GM19328 (cell line): Measurements from ENCODE around the gene KIRREL1.
"Not testable (repeated sequence)": the region's sequence is repeated elsewhere in the genome, so short reads cannot be mapped to it uniquely, and the experiment has no call there.

ENCODE experiments used
- ATAC-seq: cut with Tn5 transposase; IDR thresholded peaks from one replicate; pipeline ENCODE4 v1.9.1; 2021; ENCODE audit warnings: mild to moderate bottlenecking, moderate library complexity; ENCODE audit not compliant: unreplicated experiment

KIRREL1 gene

DNA sequence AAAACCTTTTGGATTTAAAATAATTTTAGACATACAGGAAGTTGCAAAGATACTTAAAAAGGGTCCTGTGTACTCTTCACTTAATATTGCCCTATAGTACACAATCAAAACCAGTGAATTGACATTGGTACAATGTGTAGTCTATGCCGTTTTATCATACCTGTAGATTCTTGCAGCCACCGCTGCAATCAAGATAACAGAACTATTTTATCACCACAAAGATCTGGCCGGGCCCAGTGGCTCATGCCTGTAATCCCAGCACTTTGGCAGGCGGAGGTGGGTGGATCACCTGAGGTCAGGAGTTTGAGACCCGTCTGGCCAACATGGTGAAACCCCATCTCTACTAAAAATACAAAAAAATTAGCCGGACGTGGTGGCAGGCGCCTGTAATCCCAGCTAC, 135.1 kb downstream of the KIRREL1 start:
- not testable (repeated sequence) for ATAC-seq

DNA sequence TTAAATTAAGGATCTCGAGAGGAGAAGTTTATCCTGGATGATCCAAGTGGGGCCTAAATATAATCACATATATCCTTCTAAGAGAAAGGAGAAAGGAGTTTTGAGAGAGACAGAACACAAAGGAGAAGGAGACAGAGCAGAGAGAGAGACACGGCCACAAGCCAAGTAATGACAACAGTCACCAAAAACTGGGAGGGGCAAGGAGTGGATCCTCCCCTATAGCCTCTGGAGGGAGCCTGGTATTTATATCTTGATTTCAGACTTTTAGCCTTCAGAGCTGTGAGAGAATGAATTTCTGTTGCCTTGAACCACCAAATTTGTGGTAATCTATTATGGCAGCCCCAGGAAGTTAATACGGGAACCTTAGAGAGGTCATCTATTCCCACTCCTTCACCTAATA, 137.8 kb downstream of the KIRREL1 start:
- no peak for ATAC-seq

DNA sequence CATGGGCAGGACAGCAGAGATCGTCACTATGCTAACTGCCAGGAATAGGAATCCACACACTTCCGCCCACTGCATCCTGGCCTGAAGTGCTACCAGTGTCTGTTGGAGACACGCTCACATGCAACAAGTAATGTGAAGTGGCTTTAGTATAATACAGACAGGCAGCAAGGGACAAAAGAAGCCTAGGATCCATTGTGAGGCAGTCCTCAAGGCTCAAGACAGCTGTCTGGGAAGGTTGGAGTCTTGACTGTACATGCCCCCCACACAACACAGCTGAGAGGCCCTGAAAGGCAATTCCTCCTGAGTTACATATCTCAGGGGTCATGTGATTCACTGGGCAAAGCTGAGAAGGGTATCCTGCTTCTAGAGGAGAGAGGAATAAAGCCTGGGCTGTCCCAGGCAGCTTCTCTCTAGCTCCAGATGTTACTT, 147.3 kb downstream of the KIRREL1 start:
- no peak for ATAC-seq

DNA sequence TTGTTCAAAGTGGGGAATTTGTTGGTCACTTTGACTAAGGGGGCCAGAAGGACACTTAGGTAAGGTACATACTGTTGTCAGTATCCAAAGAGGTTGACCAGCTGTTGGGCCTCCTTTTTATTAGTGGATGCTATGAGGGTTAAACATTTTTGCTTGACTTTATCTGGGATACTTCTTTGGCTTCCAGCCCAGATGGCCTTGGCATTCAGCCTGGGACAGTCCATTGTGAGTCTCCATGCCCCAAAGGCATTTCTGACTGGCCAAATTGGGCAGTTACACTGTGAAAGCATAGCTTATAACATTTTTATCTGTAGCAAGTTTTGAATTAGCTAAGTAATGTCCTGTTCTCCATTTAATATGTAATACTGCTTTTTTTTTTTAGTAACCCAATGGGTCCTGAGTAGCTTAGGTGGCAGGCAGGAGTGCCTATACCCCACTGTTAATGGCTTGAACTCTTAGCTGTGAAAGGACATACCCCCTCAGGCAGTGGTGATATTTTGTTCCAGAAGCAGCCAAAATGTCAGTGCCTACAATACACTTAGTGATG, 151.8 kb downstream of the KIRREL1 start:
- ATAC-seq = no peak

DNA sequence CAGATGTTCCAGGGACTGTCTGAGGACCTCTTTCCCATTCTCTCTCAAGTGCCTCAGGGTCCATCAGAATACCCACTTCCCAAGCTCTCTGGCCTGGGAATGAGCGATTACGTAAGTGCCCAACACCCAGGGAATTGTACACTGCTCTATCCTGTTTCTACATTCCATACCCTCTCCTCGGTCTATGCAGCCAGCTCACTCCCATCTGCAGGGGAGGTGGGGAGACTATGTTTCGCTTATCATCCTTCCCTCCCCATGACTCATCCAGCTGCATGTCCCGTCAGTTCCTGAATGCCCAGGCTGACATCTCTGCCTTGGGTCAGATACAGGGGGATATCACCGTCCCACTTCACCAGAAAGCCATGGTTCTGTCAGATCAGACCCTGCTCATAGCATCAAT, 152.7 kb downstream of the KIRREL1 start:
- ATAC-seq = no peak

DNA sequence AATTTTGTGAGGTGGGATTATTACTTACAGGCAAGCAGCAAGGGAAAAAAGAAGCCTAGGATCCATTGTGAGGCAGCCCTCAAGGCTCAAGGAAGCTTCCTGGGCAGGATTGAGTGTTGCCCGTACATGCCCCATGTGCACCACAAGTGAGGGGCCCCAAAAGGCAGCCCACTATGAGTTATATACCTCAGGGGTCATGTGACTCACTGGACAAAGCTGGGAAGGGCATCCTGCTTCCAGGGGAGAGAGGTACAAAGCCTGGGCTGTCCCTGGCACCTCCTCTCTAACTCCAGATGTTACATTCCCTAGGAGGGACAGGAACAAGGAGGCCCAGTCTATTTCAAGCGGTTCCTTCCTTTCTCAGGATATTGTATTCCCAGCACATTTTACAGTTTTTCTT, 153.3 kb downstream of the KIRREL1 start:
- ATAC-seq = no peak

DNA sequence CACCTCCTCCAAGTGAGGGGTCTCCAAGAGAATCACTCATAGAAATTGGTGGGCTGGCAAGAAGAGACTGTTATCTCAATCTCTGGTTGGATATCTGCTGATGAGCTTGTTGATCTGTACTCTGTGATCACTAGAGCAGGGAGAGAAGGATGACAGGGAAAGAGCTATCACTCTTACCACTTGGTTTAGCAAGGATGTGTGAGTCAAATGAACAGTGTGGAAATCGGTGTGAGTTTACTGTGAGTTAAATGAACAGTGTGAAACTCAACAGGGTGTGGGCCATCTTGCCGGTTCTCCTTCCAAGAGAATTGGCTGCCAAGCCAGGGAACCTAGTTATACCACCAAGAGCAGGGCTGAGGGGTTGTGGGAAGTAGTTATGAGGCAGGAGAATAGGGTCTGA, 154.0 kb downstream of the KIRREL1 start:
- ATAC-seq = no peak

DNA sequence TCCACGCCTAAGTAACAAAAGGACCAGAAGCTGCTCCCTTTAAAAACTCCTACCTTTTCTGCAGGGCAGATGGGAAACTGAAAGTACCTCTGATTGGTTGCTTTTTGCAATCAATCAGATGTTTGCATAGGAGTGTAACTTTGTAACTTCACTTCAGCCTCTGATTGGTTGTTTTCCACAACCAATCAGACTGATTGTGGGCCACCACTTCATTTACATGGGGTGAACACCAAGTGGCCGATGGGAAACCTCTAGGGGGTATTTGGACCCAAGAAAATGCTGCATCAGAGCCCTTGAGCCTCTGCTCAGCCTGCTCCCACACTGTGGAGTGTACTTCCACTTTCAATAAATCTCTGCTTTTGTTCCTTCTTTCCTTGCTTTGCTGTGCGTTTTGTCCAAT, 154.4 kb downstream of the KIRREL1 start:
- no peak for ATAC-seq

DNA sequence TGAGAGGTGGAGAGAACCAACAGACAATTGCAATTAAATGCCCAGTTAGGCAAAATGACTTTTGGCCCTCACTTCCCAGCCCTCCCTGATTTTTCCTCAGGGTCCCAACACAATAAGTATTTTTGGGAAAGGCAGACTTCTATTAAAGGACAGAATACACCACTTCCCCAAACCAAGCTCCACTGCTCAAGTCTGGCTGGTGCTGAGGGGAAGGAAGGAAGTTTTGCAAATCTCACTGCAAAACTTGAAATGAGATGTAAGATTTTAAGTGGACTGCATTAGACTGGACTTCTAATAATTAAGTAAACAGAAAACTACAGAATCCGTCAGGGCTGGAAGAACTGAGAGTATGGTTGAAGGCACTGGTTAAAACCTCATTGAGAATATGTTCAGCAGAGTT, 155.0 kb downstream of the KIRREL1 start:
- ATAC-seq = no peak

DNA sequence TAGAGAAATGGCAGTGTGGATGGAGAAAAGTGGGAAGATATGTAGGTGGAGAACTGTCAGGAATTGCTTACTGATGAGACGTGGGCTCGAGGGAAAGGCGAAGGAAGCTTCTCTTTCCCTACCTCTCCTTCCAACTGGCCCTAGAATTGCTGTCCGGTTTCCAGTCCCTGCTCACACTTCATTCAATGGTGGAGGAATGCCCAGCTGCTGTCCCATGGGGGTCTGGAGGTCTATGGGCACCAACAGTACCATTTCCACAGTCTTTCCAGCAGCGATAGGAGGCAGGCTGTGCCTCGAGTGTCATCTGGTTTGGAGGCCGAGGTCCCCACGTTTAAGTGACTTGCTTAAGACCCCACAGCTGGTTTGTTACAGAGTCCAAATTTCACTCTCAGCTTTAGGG, 155.7 kb downstream of the KIRREL1 start:
- ATAC-seq = no peak
